NCI-H146 treated with DMSO at 0.1 percent for 48 hours (cell line): Measurements from ENCODE around the gene KCNQ5.
"Not testable (repeated sequence)": the region's sequence is repeated elsewhere in the genome, so short reads cannot be mapped to it uniquely, and the experiment has no call there.

Experiments
- DNase-seq: peaks from one replicate; lab custom pipeline; 2025; ENCODE audit not compliant: unreplicated experiment; lab: John Stamatoyannopoulos, UW

KCNQ5 gene

DNA sequence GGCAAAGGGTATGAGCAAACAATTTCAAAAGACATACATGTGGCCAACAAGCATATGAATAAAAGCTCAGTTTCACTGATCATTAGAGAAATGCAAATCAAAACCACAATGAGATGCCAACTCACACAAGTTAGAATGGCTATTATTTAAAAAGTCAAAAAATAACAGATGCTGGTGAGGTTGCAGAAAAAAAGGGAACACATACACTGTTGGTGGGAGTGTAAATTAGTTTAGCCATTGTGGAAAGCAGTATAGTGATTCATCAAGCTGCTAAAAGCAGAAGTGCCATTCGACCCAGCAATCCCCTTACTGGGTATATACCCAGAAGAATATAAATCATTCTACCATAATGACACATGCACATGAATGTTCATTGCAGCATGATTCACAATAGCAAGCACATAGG lies 610.1 kb downstream of the KCNQ5 start:
- no peak for DNase-seq

DNA sequence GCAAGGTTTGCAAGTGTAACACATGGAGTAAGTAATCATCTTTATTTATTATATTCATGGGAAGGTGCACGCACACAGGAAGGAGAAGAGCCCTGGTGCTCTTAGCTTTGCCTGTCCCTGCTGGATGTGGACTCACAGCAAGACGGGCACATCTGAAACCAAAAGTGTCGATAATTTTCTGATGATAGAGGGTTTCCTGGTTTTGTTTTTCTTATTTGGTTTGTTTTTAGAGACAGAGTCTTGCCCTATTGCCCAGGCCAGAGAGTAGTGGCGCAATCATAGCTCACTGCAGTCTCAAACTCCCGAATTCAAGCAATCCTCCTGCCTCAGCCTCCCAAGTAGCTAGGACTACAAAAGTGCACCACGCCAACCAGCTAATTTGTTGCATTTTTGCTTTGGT lies 611.2 kb downstream of the KCNQ5 start:
- no peak for DNase-seq

DNA sequence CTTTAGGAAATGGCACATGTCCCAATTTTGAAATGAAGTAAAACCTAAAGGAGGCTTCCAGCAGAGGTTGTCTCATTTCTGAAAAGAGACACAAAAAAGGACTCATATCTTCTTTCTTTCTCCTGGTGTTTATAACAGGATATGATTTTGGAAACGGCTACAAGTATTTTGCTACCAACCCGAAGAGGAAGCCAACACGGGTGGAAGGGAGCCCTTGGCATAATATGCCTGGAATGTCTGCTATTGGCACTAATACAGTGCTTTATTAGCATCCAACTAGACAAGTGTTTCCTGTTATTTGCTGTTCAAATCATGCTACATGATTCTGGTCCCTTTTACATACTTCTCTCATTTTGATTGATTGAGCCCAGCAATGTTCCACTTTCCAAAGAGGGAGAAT lies 612.1 kb downstream of the KCNQ5 start:
- DNase-seq: not testable (repeated sequence)

- no peak for DNase-seq
Observed at GRCh38 chr6:73234733-73235132, 612.9 kb downstream of the KCNQ5 start.

- no peak for DNase-seq
Observed at GRCh38 chr6:73236144-73236750, 614.4 kb downstream of the KCNQ5 start.

- no peak for DNase-seq
Observed at GRCh38 chr6:73240730-73241129, 618.9 kb downstream of the KCNQ5 start.

- DNase-seq: no peak
Observed at GRCh38 chr6:73242001-73242400, 620.1 kb downstream of the KCNQ5 start.
